ENCODE results near the gene HSPA1A. TPM values are rescaled to one million over a fixed set of nuclear protein-coding genes. Genes with fewer than 3 reads are reported as not detected.
A peak's percentile ranks its signal among the peaks of the same experiment; 100 is the strongest.
"Not testable (repeated sequence)": the region's sequence is repeated elsewhere in the genome, so short reads cannot be mapped to it uniquely, and the experiment has no call there.

Gene HSPA1A
- total and polyA plus RNA-seq, 2 donors: 152 to 374 TPM

- 78% methylated on average over 3 of the region's 3 CpGs for WGBS
- Histone ChIP-seq H3K27ac (ENCODE audit: low read depth) (no peak overlapping the region), H3K4me3 (ENCODE audit: low read depth, low read length) (no peak overlapping the region), H3K36me3 (ENCODE audit: insufficient read depth) (no peaks in the 10 kb centered on the region), H3K4me1 (ENCODE audit: insufficient read depth) (no peaks in the 10 kb centered on the region)
- no peak for DNase-seq (ENCODE audit: extremely low spot score)
Observed at GRCh38 chr6:31792090-31792374, 23.3 kb upstream of the HSPA1A start.

GRCh38 chr6:31792761-31793171, 22.6 kb upstream of the HSPA1A start:
- Histone ChIP-seq H3K4me3 (ENCODE audit: low read depth, low read length) (no peak overlapping the region), H3K27ac (ENCODE audit: low read depth) (no peak overlapping the region), H3K36me3 (ENCODE audit: insufficient read depth) (no peaks in the 10 kb centered on the region), H3K4me1 (ENCODE audit: insufficient read depth) (no peaks in the 10 kb centered on the region)
- 85% methylated on average over 12 of the region's 12 CpGs for WGBS
- DNase-seq (ENCODE audit: extremely low spot score): no peak

GRCh38 chr6:31793927-31794245, 21.5 kb upstream of the HSPA1A start:
- not testable (repeated sequence) for H3K4me3 ChIP-seq (ENCODE audit: low read depth, low read length); H3K36me3 ChIP-seq (ENCODE audit: insufficient read depth); DNase-seq (ENCODE audit: extremely low spot score); H3K4me1 ChIP-seq (ENCODE audit: insufficient read depth)
- H3K27ac ChIP-seq (ENCODE audit: low read depth): peak overlapping the region; percentile 41
- WGBS: 86% methylated on average over 6 of the region's 6 CpGs

- Histone ChIP-seq H3K4me1 (ENCODE audit: insufficient read depth) (no peaks in the 10 kb centered on the region), H3K36me3 (ENCODE audit: insufficient read depth) (no peaks in the 10 kb centered on the region), H3K4me3 (ENCODE audit: low read depth, low read length) (peak overlapping the region; percentile 90), H3K27ac (ENCODE audit: low read depth) (peak overlapping the region; percentile 98)
- 11% methylated on average over 7 of the region's 7 CpGs for WGBS
- no peak for DNase-seq (ENCODE audit: extremely low spot score)
Observed at GRCh38 chr6:31794294-31794865, 21.0 kb upstream of the HSPA1A start.

- no peak for DNase-seq (ENCODE audit: extremely low spot score)
- Histone ChIP-seq H3K27ac (ENCODE audit: low read depth) (peak overlapping the region; percentile 98), H3K4me1 (ENCODE audit: insufficient read depth) (no peaks in the 10 kb centered on the region), H3K4me3 (ENCODE audit: low read depth, low read length) (peak overlapping the region; percentile 90), H3K36me3 (ENCODE audit: insufficient read depth) (no peaks in the 10 kb centered on the region)
- 1% methylated on average over 44 of the region's 44 CpGs for WGBS
Observed at GRCh38 chr6:31794866-31795615, 20.3 kb upstream of the HSPA1A start.

GRCh38 chr6:31795616-31796298, 19.6 kb upstream of the HSPA1A start, which contains the start of gene VARS1:
Gene VARS1 (minus strand): TSS chr6:31795752. CDS start chr6:31795217, 535 bp downstream.
- DNase-seq (ENCODE audit: extremely low spot score): no peak
- WGBS: under 1% methylated on average over 75 of the region's 75 CpGs

GRCh38 chr6:31796993-31797385, 18.4 kb upstream of the HSPA1A start:
- H3K4me3 ChIP-seq (ENCODE audit: low read depth, low read length): no peak overlapping the region

More at GRCh38 chr6:31795616-31796298, 19.6 kb upstream of the HSPA1A start, which contains the start of gene VARS1:
- H3K4me3 ChIP-seq (ENCODE audit: low read depth, low read length): peak within 1 kb of the TSS; percentile 90
- H3K36me3 ChIP-seq (ENCODE audit: insufficient read depth): no peaks in the 10 kb centered on the region
- no peaks in the 10 kb centered on the region for H3K4me1 ChIP-seq (ENCODE audit: insufficient read depth)
- peak within 1 kb of the TSS; percentile 98 for H3K27ac ChIP-seq (ENCODE audit: low read depth)

GRCh38 chr6:31797588-31797987, 17.8 kb upstream of the HSPA1A start:
- 62% methylated on average over 5 of the region's 5 CpGs for WGBS
- no peak for DNase-seq (ENCODE audit: extremely low spot score)
- no peaks in the 10 kb centered on the region for H3K36me3 ChIP-seq (ENCODE audit: insufficient read depth)
- H3K4me1 ChIP-seq (ENCODE audit: insufficient read depth): no peaks in the 10 kb centered on the region
- no peak overlapping the region for H3K4me3 ChIP-seq (ENCODE audit: low read depth, low read length)
- no peak overlapping the region for H3K27ac ChIP-seq (ENCODE audit: low read depth)

More at GRCh38 chr6:31796993-31797385, 18.4 kb upstream of the HSPA1A start:
- WGBS: 76% methylated on average over 2 of the region's 2 CpGs
- Histone ChIP-seq H3K4me1 (ENCODE audit: insufficient read depth) (no peaks in the 10 kb centered on the region), H3K36me3 (ENCODE audit: insufficient read depth) (no peaks in the 10 kb centered on the region), H3K27ac (ENCODE audit: low read depth) (no peak overlapping the region)
- no peak for DNase-seq (ENCODE audit: extremely low spot score)

- Histone ChIP-seq H3K27ac (ENCODE audit: low read depth) (no peak overlapping the region), H3K4me1 (ENCODE audit: insufficient read depth) (no peaks in the 10 kb centered on the region), H3K36me3 (ENCODE audit: insufficient read depth) (no peaks in the 10 kb centered on the region), H3K4me3 (ENCODE audit: low read depth, low read length) (no peak overlapping the region)
- DNase-seq (ENCODE audit: extremely low spot score): no peak
- 75% methylated on average over 12 of the region's 12 CpGs for WGBS
Observed at GRCh38 chr6:31799781-31800180, 15.6 kb upstream of the HSPA1A start.

- H3K4me3 ChIP-seq (ENCODE audit: low read depth, low read length); DNase-seq (ENCODE audit: extremely low spot score); H3K27ac ChIP-seq (ENCODE audit: low read depth); H3K36me3 ChIP-seq (ENCODE audit: insufficient read depth); H3K4me1 ChIP-seq (ENCODE audit: insufficient read depth): not testable (repeated sequence)
- WGBS: 96% methylated on average over 8 of the region's 8 CpGs
Observed at GRCh38 chr6:31801031-31801927, 14.1 kb upstream of the HSPA1A start.

GRCh38 chr6:31805939-31806469, 9.3 kb upstream of the HSPA1A start:
- WGBS: 15% methylated on average over 7 of the region's 7 CpGs
- DNase-seq (ENCODE audit: extremely low spot score): no peak

GRCh38 chr6:31806470-31807272, 8.7 kb upstream of the HSPA1A start, which contains the start of gene LSM2:
Gene LSM2 (minus strand): TSS chr6:31806966. CDS start chr6:31806757, 209 bp downstream.
- Histone ChIP-seq H3K27ac (ENCODE audit: low read depth) (peak within 1 kb of the TSS; percentile 84), H3K4me3 (ENCODE audit: low read depth, low read length) (peak within 1 kb of the TSS; percentile 50), H3K36me3 (ENCODE audit: insufficient read depth) (no peaks in the 10 kb centered on the region), H3K4me1 (ENCODE audit: insufficient read depth) (no peaks in the 10 kb centered on the region)
- WGBS: under 1% methylated on average over 51 of the region's 51 CpGs
- DNase-seq (ENCODE audit: extremely low spot score): peak; percentile 93

More at GRCh38 chr6:31805939-31806469, 9.3 kb upstream of the HSPA1A start:
- Histone ChIP-seq H3K4me3 (ENCODE audit: low read depth, low read length) (peak overlapping the region; percentile 50), H3K4me1 (ENCODE audit: insufficient read depth) (no peaks in the 10 kb centered on the region), H3K27ac (ENCODE audit: low read depth) (peak overlapping the region; percentile 84), H3K36me3 (ENCODE audit: insufficient read depth) (no peaks in the 10 kb centered on the region)
